Hepatocyte (in vitro differentiated cells): ENCODE data around the gene BBIP1. TPM values are rescaled to one million over a fixed set of nuclear protein-coding genes. Genes with fewer than 3 reads are reported as not detected.
A peak's percentile ranks its signal among the peaks of the same experiment; 100 is the strongest.
"Not testable (repeated sequence)": the region's sequence is repeated elsewhere in the genome, so short reads cannot be mapped to it uniquely, and the experiment has no call there.

ENCODE experiments used
- DNase-seq: peaks from one replicate; pipeline ENCODE4 v3.0.0-alpha.2; 2016; ENCODE audit warnings: low spot score
- H2AFZ ChIP-seq: fragments of 200-600 bp; sonication (generic); 2 replicates; pipeline ENCODE4 v1.6.0; 2016; ENCODE audit warnings: antibody characterized with exemption, mild to moderate bottlenecking
- H3K27ac ChIP-seq: fragments of 200-600 bp; sonication (generic); 2 replicates; pipeline ENCODE4 v1.5.1; 2016; ENCODE audit warnings: mild to moderate bottlenecking
- H3K27me3 ChIP-seq: fragments of 200-600 bp; sonication (generic); 2 replicates; pipeline ENCODE4 v1.6.1; 2016
- H3K36me3 ChIP-seq: fragments of 200-600 bp; sonication (generic); replicated peaks from 2 replicates; pipeline ENCODE4 v1.5.1; 2016; ENCODE audit warnings: low read depth; ENCODE audit not compliant: insufficient read depth
- H3K4me1 ChIP-seq: fragments of 200-600 bp; sonication (generic); 2 replicates; pipeline ENCODE4 v1.5.1; 2016; ENCODE audit warnings: mild to moderate bottlenecking, moderate library complexity; ENCODE audit not compliant: insufficient read depth
- H3K4me2 ChIP-seq: fragments of 200-600 bp; sonication (generic); 2 replicates; pipeline ENCODE4 v1.6.0; 2016
- H3K4me3 ChIP-seq: fragments of 200-600 bp; sonication (generic); 2 replicates; pipeline ENCODE4 v1.5.1; 2016; ENCODE audit warnings: mild to moderate bottlenecking
- H3K79me2 ChIP-seq: fragments of 200-600 bp; sonication (generic); 2 replicates; pipeline ENCODE4 v1.6.0; 2017; ENCODE audit warnings: mild to moderate bottlenecking
- H3K9me2 ChIP-seq: fragments of 200-600 bp; sonication (generic); replicated peaks from 2 replicates; pipeline ENCODE4 v1.6.0; 2017; ENCODE audit warnings: mild to moderate bottlenecking; ENCODE audit not compliant: insufficient read depth
- H3K9me3 ChIP-seq: fragments of 200-600 bp; sonication (generic); 2 replicates; pipeline ENCODE4 v1.5.1; 2016; ENCODE audit warnings: low read depth, mild to moderate bottlenecking
- H4K20me1 ChIP-seq: fragments of 200-600 bp; sonication (generic); 2 replicates; pipeline ENCODE4 v1.6.0; 2016; ENCODE audit warnings: mild to moderate bottlenecking; ENCODE audit not compliant: insufficient read depth, poor library complexity, severe bottlenecking
- EZH2 ChIP-seq: fragments of 200-600 bp; sonication (generic); IDR thresholded peaks from 2 replicates; pipeline ENCODE4 v1.6.1; 2016; ENCODE audit warnings: antibody characterized with exemption, mild to moderate bottlenecking, borderline replicate concordance
- EZH2phosphoT487 ChIP-seq: fragments of 200-600 bp; sonication (generic); IDR thresholded peaks from one replicate; pipeline ENCODE4 v1.6.1; 2018; ENCODE audit warnings: antibody characterized with exemption, mild to moderate bottlenecking, low read depth, moderate library complexity; ENCODE audit not compliant: unreplicated experiment, severe bottlenecking
- WGBS: methylation state at CpG from one replicate; pipeline ENCODE4 v1.1.6; 2016; ENCODE audit warnings: low lambda C conversion rate; ENCODE audit errors: missing lambda C conversion rate; 5-methylcytosine and 5-hydroxymethylcytosine counted together
- polyA plus RNA-seq: library from polyadenylated mRNA; unstranded; fragments of >200 nt; fragmentation: Nextera tagmentation; extraction: Ambion mirVana; gene quantifications from 2 replicates; pipeline ENCODE4 v1.2.1, GENCODE V29; 2016
- total RNA-seq: library from RNA; depleted of rRNA; stranded (reverse); fragments of >200 nt; gene quantifications from 2 replicates; pipeline ENCODE4 v1.2.3, GENCODE V29; 2014
- TF ChIP-seq, protein P1 (sequence below): fragments of 200-600 bp; sonication (generic); IDR thresholded peaks from 2 replicates; pipeline ENCODE4 v1.5.1; 2016; ENCODE audit warnings: antibody characterized with exemption, mild to moderate bottlenecking; ENCODE audit not compliant: poor library complexity

BBIP1 gene
- total and polyA plus RNA-seq, 2 experiments from 2014 or later = 21.5 to 47.9 TPM

DNA sequence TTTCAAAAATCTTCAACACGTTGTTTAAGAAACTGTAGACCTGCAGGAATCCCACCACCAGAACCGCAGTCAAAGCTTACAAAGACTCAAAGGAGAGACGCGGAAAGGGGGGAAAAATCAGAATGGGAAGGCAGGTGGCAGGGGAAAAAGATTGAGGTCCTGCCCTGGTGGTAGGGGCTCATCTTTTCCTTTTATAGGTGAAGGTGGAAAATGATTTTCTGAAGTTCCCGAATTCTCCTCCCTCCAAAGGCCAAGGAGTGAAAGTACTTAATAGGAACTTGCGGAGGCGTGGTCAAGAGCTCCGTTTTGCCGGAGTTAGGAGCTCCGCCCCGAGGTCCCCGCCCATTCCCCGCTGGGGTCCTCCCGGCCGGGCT lies 724 bp downstream of the BBIP1 start:
- H3K9me3 ChIP-seq = no peaks in the 10 kb centered on the region
- 3% methylated on average over 15 of the region's 15 CpGs for WGBS
- H3K4me1 ChIP-seq = peaks cover 15% of the 10 kb centered on the region
- peaks cover 45% of the 10 kb centered on the region for H3K79me2 ChIP-seq
- H2AFZ ChIP-seq = no peak overlapping the region
- peaks cover 30% of the 10 kb centered on the region for H4K20me1 ChIP-seq
- H3K36me3 ChIP-seq = no peaks in the 10 kb centered on the region
- TF ChIP-seq, protein P1, sequence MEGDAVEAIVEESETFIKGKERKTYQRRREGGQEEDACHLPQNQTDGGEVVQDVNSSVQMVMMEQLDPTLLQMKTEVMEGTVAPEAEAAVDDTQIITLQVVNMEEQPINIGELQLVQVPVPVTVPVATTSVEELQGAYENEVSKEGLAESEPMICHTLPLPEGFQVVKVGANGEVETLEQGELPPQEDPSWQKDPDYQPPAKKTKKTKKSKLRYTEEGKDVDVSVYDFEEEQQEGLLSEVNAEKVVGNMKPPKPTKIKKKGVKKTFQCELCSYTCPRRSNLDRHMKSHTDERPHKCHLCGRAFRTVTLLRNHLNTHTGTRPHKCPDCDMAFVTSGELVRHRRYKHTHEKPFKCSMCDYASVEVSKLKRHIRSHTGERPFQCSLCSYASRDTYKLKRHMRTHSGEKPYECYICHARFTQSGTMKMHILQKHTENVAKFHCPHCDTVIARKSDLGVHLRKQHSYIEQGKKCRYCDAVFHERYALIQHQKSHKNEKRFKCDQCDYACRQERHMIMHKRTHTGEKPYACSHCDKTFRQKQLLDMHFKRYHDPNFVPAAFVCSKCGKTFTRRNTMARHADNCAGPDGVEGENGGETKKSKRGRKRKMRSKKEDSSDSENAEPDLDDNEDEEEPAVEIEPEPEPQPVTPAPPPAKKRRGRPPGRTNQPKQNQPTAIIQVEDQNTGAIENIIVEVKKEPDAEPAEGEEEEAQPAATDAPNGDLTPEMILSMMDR = no peak
- TF ChIP-seq EZH2phosphoT487 (no peak), EZH2 (no peak)
- peak; percentile 98 for DNase-seq
- peak overlapping the region; percentile 96 for H3K27ac ChIP-seq
- H3K9me2 ChIP-seq = no peaks in the 10 kb centered on the region
- peak overlapping the region; percentile 53 for H3K4me3 ChIP-seq
- no peaks in the 10 kb centered on the region for H3K27me3 ChIP-seq
- peak overlapping the region; percentile 82 for H3K4me2 ChIP-seq

DNA sequence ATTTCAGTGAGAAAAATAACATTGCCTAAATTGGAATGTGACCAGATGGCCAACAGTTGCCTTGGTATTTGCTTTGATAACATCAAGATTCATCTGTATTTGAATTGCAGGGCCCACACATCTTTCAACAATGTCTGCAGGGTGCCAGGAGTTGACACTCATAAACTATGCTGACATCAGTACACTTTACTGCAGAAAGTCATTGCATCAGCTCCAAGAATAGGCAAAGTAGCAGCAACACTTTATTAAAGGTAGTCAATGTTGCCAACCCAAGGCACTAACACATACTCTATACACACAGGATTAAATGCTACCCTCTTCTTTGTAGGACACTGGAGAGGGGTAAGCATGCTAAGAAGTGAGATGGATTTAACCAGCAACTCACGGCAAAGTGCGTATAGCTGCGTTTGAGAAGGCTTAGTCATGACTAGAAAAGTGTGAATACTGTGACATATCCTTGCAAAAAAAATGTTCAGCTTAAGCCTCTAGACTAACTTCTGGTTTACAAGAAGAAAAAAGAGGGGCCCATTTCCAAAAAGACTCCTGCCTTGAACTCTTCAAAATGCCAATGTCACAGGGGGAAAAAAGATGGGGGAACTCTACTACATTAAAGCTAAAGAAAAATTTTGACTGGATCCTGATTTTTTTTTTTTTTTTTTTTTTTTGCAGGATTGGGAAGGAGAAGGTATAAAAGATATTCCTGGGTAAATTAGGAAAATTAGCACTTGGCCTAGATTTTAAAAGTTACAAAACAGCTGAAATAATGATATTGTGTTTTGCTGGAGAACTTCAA lies 2.2 kb downstream of the BBIP1 start:
- Histone ChIP-seq H3K27ac (no peak overlapping the region), H3K4me3 (no peak overlapping the region), H4K20me1 (peaks cover 15% of the 10 kb centered on the region), H3K9me3 (no peaks in the 10 kb centered on the region), H3K9me2 (no peaks in the 10 kb centered on the region), H3K27me3 (no peaks in the 10 kb centered on the region), H3K4me1 (peaks cover 9% of the 10 kb centered on the region), H3K79me2 (peaks cover 30% of the 10 kb centered on the region), H2AFZ (no peak overlapping the region), H3K36me3 (no peaks in the 10 kb centered on the region), H3K4me2 (no peak overlapping the region)
- no peak for DNase-seq
- WGBS = 81% methylated on average over 3 of the region's 3 CpGs
- TF ChIP-seq EZH2 = no peak
- TF ChIP-seq, protein P1 = no peak
- TF ChIP-seq EZH2phosphoT487 = no peak

DNA sequence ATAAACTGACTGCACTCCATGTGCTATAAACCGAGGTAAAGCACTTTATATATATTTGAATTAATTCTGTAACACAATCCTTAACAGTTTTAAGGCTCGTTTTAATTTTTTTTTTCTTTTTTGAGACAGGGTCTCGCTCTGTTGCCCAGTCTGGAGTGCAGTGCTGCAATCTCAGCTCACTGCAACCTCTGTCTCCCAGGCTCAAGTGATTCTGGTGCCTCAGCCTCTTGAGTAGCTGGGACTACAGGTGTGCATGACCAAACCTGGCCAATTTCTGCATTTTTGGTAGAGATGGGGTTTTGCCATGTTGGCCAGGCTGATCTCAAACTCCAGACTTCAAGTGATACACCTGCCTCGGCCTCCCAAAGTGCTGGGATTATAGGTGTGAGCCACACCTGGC lies 3.4 kb downstream of the BBIP1 start:
- H3K9me2 ChIP-seq, DNase-seq, H3K4me3 ChIP-seq, H2AFZ ChIP-seq, H4K20me1 ChIP-seq, H3K36me3 ChIP-seq, H3K27me3 ChIP-seq, H3K27ac ChIP-seq, H3K9me3 ChIP-seq, H3K4me1 ChIP-seq, H3K4me2 ChIP-seq: not testable (repeated sequence)
- WGBS = 90% methylated on average over 4 of the region's 4 CpGs
- peaks cover 18% of the 10 kb centered on the region for H3K79me2 ChIP-seq

DNA sequence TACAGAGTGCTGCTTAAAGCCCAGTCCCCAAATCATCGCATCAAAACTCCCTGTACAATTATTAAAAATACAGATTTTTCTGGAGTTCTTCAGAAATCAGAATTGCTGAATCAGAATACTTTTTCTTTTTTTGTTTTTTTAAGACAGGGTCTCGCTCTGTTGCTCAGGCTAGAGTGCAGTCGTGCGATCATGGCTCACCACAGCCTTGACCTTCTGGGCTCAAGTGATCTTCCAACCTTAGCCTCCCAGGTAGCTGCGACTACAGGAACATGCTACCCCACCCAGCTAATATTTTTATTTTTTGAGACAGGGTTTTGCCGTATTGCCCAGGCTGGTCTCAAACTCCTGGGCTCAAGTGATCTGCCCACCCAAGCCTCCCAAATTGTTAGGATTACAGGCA lies 3.9 kb downstream of the BBIP1 start:
- no peaks in the 10 kb centered on the region for H3K9me2 ChIP-seq
- no peaks in the 10 kb centered on the region for H3K27me3 ChIP-seq
- H3K4me2 ChIP-seq = no peak overlapping the region
- no peaks in the 10 kb centered on the region for H4K20me1 ChIP-seq
- no peak for TF ChIP-seq EZH2
- TF ChIP-seq EZH2phosphoT487 = no peak
- TF ChIP-seq, protein P1 = no peak
- H2AFZ ChIP-seq = no peak overlapping the region
- H3K79me2 ChIP-seq = peaks cover 15% of the 10 kb centered on the region
- H3K27ac ChIP-seq = no peak overlapping the region
- 92% methylated on average over 6 of the region's 6 CpGs for WGBS
- no peaks in the 10 kb centered on the region for H3K36me3 ChIP-seq
- peaks cover 7% of the 10 kb centered on the region for H3K4me1 ChIP-seq
- H3K4me3 ChIP-seq = no peak overlapping the region
- no peak for DNase-seq
- no peaks in the 10 kb centered on the region for H3K9me3 ChIP-seq
